Measurements from ENCODE around the gene ADNP. TPM values are rescaled to one million over a fixed set of nuclear protein-coding genes. Genes with fewer than 3 reads are reported as not detected.

ADNP gene
- total RNA-seq, 1 experiment from 2014 or later = 143 TPM

DNA sequence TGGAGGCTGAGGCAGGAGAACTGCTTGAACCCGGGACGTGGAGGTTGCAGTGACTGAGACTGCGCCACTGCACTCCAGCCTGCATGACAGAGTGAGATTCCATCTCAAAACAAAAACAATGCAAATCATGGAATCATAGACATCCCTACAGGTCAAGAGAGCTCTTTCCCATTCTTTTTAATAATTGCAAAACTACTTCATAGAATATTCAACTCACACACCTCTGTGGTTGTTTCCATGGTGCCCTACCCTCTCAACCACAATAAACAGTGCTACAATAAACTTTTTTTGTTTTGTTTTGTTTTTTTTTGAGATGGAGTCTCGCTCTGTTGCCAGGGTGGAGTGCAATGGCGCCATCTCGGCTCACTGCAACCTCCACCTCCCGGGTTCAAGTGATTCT is 11.8 kb upstream of the ADNP start:
- Histone ChIP-seq H4K91ac (ENCODE audit: insufficient read length, low read depth, low read length) (no peak overlapping the region), H2BK20ac (ENCODE audit: low read depth, low read length, poor library complexity, severe bottlenecking) (no peak overlapping the region), H4K5ac (ENCODE audit: insufficient read length, low read depth, low read length) (no peak overlapping the region), H2BK12ac (ENCODE audit: insufficient read length, low read depth, low read length) (no peak overlapping the region), H4K20me1 (ENCODE audit: control insufficient read depth, insufficient read depth, insufficient read length) (no peaks in the 10 kb centered on the region), H3T11ph (ENCODE audit: low read length) (no peak overlapping the region), H2AFZ (ENCODE audit: low read length) (no peak overlapping the region), H3K9ac (ENCODE audit: extremely low read depth, insufficient read length, low read length) (no peak overlapping the region), H2BK5ac (ENCODE audit: insufficient read length, low read length) (no peak overlapping the region), H3K9me3 (ENCODE audit: control insufficient read depth, low read depth, low read length) (no peaks in the 10 kb centered on the region), H3K27ac (ENCODE audit: insufficient read length, low read depth, low read length) (no peak overlapping the region), H3K4me2 (ENCODE audit: insufficient read depth, insufficient read length, low read length) (no peak overlapping the region), H3K18ac (ENCODE audit: insufficient read length, low read depth, low read length) (no peak overlapping the region), H3K79me2 (ENCODE audit: insufficient read depth, low read length) (no peaks in the 10 kb centered on the region), H3K4me1 (ENCODE audit: insufficient read depth, low read length) (no peaks in the 10 kb centered on the region), H2BK120ac (ENCODE audit: low read depth, low read length, poor library complexity, severe bottlenecking) (no peak overlapping the region), H3K14ac (ENCODE audit: insufficient read depth, low read length) (no peak overlapping the region), H2AK5ac (ENCODE audit: insufficient read length, low read length) (no peak overlapping the region), H3K56ac (ENCODE audit: insufficient read length, low read depth, low read length) (no peak overlapping the region), H3K23me2 (ENCODE audit: insufficient read length, low read depth, low read length, poor library complexity, severe bottlenecking) (no peaks in the 10 kb centered on the region), H3K79me1 (ENCODE audit: insufficient read depth, low read depth, low read length, poor library complexity, severe bottlenecking) (no peaks in the 10 kb centered on the region), H4K8ac (replicated peaks; ENCODE audit: insufficient read length, low read depth, low read length) (no peak overlapping the region), H3K23ac (ENCODE audit: insufficient read length, low read depth, low read length) (no peak overlapping the region), H2BK15ac (ENCODE audit: low read depth, low read length) (no peak overlapping the region), H3K4ac (ENCODE audit: low read depth, low read length) (no peak overlapping the region), H3K27me3 (ENCODE audit: insufficient read depth, low read length) (no peaks in the 10 kb centered on the region)
- Mint-ChIP-seq H3K4me1 (no peaks in the 10 kb centered on the region), H3K4me3 (no peak overlapping the region), H3K9me3 (no peaks in the 10 kb centered on the region), H3K27me3 (ENCODE audit: low read depth) (no peaks in the 10 kb centered on the region), H3K27ac (no peak overlapping the region), H3K36me3 (ENCODE audit: insufficient read depth in 1 of 3, low read depth in 3 of 3) (peaks cover 27 to 76% (median 56%) of the 10 kb centered on the region in 3 experiments)
- no peak for DNase-seq
- WGBS (ENCODE audit: extremely low coverage, insufficient read length, low lambda C conversion rate) = no CpG with 5 or more reads among the region's 7 CpGs
- TF ChIP-seq, protein P1, sequence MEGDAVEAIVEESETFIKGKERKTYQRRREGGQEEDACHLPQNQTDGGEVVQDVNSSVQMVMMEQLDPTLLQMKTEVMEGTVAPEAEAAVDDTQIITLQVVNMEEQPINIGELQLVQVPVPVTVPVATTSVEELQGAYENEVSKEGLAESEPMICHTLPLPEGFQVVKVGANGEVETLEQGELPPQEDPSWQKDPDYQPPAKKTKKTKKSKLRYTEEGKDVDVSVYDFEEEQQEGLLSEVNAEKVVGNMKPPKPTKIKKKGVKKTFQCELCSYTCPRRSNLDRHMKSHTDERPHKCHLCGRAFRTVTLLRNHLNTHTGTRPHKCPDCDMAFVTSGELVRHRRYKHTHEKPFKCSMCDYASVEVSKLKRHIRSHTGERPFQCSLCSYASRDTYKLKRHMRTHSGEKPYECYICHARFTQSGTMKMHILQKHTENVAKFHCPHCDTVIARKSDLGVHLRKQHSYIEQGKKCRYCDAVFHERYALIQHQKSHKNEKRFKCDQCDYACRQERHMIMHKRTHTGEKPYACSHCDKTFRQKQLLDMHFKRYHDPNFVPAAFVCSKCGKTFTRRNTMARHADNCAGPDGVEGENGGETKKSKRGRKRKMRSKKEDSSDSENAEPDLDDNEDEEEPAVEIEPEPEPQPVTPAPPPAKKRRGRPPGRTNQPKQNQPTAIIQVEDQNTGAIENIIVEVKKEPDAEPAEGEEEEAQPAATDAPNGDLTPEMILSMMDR (conservative IDR thresholded peaks at IDR 0.05) = no peak
